GM23338 (cell line): Measurements from ENCODE around the gene XRCC4. TPM values are rescaled to one million over a fixed set of nuclear protein-coding genes. Genes with fewer than 3 reads are reported as not detected.

Experiments used
- ATAC-seq: fragments of 200-7000 bp; cut with Tn5 transposase; 3 replicates; pipeline ENCODE4 v1.9.1; 2020
- DNase-seq: peaks from one replicate; pipeline ENCODE4 v3.0.0-alpha.2; 2015; ENCODE audit warnings: low spot score
- H2AFZ ChIP-seq: fragments of 200-600 bp; sonication (generic); 2 replicates; pipeline ENCODE4 v1.8.0; 2016; ENCODE audit warnings: antibody characterized with exemption, mild to moderate bottlenecking, moderate library complexity
- H3F3A ChIP-seq: fragments of 200-600 bp; sonication (generic); replicated peaks from 2 replicates; pipeline ENCODE4 v1.8.0; 2017; ENCODE audit warnings: antibody characterized with exemption, mixed run types, low read depth
- H3K27ac ChIP-seq: fragments of 200-600 bp; sonication (generic); 2 replicates; pipeline ENCODE4 v1.6.1; 2016; ENCODE audit warnings: low read depth
- H3K27me3 ChIP-seq: fragments of 200-600 bp; sonication (generic); 2 replicates; pipeline ENCODE4 v1.8.0; 2016; ENCODE audit warnings: mild to moderate bottlenecking, mixed run types, moderate library complexity; ENCODE audit not compliant: insufficient read depth
- H3K36me3 ChIP-seq: fragments of 200-600 bp; sonication (generic); 2 replicates; pipeline ENCODE4 v1.8.0; 2016; ENCODE audit warnings: mild to moderate bottlenecking; ENCODE audit not compliant: insufficient read depth
- H3K4me1 ChIP-seq: fragments of 200-600 bp; sonication (generic); 2 replicates; pipeline ENCODE4 v1.8.0; 2016; ENCODE audit warnings: mild to moderate bottlenecking, moderate library complexity; ENCODE audit not compliant: insufficient read depth
- H3K4me2 ChIP-seq: fragments of 200-600 bp; sonication (generic); 2 replicates; pipeline ENCODE4 v1.7.1; 2017; ENCODE audit warnings: mixed run types
- H3K4me3 ChIP-seq: fragments of 200-600 bp; sonication (generic); 2 replicates; pipeline ENCODE4 v1.6.1; 2016; ENCODE audit warnings: mixed run types
- H3K79me2 ChIP-seq: fragments of 200-600 bp; sonication (generic); replicated peaks from 2 replicates; pipeline ENCODE4 v1.8.0; 2017; ENCODE audit warnings: mild to moderate bottlenecking; ENCODE audit not compliant: insufficient read depth
- H3K9me2 ChIP-seq: fragments of 200-600 bp; sonication (generic); 2 replicates; pipeline ENCODE4 v1.8.0; 2017; ENCODE audit not compliant: insufficient read depth
- H4K20me1 ChIP-seq: fragments of 200-600 bp; sonication (generic); replicated peaks from 2 replicates; pipeline ENCODE4 v1.8.0; 2017; ENCODE audit warnings: mild to moderate bottlenecking; ENCODE audit not compliant: insufficient read depth
- H3K27ac Mint-ChIP-seq: 2 replicates; pipeline ENCODE4 v1.8.0; 2020; ENCODE audit warnings: inconsistent platforms, mild to moderate bottlenecking, moderate library complexity, mixed read lengths
- H3K27me3 Mint-ChIP-seq: 3 replicates; pipeline ENCODE4 v1.8.0; 2022; ENCODE audit warnings: low read depth, mild to moderate bottlenecking, moderate library complexity, mixed read lengths, inconsistent platforms; ENCODE audit not compliant: insufficient read depth, poor library complexity
- H3K36me3 Mint-ChIP-seq: 3 replicates; pipeline ENCODE4 v1.8.0; 2021; ENCODE audit warnings: low read depth, mild to moderate bottlenecking, inconsistent platforms, moderate library complexity, mixed read lengths
- H3K4me1 Mint-ChIP-seq: 3 replicates; pipeline ENCODE4 v1.8.0; 2020; ENCODE audit warnings: mild to moderate bottlenecking, inconsistent platforms, mixed read lengths
- H3K4me3 Mint-ChIP-seq: 3 replicates; pipeline ENCODE4 v1.8.0; 2021; ENCODE audit warnings: moderate library complexity, mild to moderate bottlenecking, inconsistent platforms, mixed read lengths
- H3K9me3 Mint-ChIP-seq: 3 replicates; pipeline ENCODE4 v1.8.0; 2020; ENCODE audit warnings: moderate library complexity, mild to moderate bottlenecking, inconsistent platforms, mixed read lengths
- CTCF ChIP-seq, 2 experiments: fragments of 200-600 bp in 1 of 2; sonication (generic) in 1 of 2; conservative IDR thresholded peaks; 2 replicates each; pipeline versions ENCODE4 v1.5.1 to v1.6.1; 2016 to 2017; ENCODE audit warnings: antibody characterized with exemption in 2 of 2, low read depth in 2 of 2, mild to moderate bottlenecking in 2 of 2, moderate library complexity in 1 of 2
- ETS1 ChIP-seq: IDR thresholded peaks from 2 replicates; pipeline ENCODE4 v1.6.1; 2016; ENCODE audit warnings: antibody characterized with exemption
- JUNB ChIP-seq: IDR thresholded peaks from one replicate; pipeline ENCODE4 v1.6.1; 2016; ENCODE audit warnings: antibody characterized with exemption; ENCODE audit not compliant: unreplicated experiment
- ZNF462 ChIP-seq: fragments of 250-450 bp; sonication (Bioruptor Pico); IDR thresholded peaks from 2 replicates; pipeline ENCODE4 v1.5.0; 2020; ENCODE audit warnings: mild to moderate bottlenecking, moderate library complexity
- polyA plus RNA-seq: library from polyadenylated mRNA; unstranded; fragments of >200 nt; fragmentation: Nextera tagmentation; extraction: Ambion mirVana; gene quantifications from 2 replicates; pipeline ENCODE4 v1.2.1, GENCODE V29; 2016
- total RNA-seq: library from RNA; depleted of rRNA; stranded (reverse); fragments of >200 nt; shearing (Covaris generic); gene quantifications from 2 replicates; pipeline ENCODE4 v1.2.3, GENCODE V29; 2014

Gene XRCC4
- total and polyA plus RNA-seq, 2 experiments from 2014 or later: 11.5 to 22.4 TPM

GRCh38 chr5:83072966-83073365 lies 4.4 kb upstream of the XRCC4 start:
- Mint-ChIP-seq H3K27me3 (peaks cover 4% of the 10 kb centered on the region), H3K9me3 (no peaks in the 10 kb centered on the region), H3K36me3 (peaks cover 20% of the 10 kb centered on the region; the same call in 2 of the 3 replicates), H3K4me3 (no peak overlapping the region; the same call in 2 of the 3 replicates), H3K4me1 (peaks cover 69% of the 10 kb centered on the region), H3K27ac (no peak overlapping the region)
- peaks cover 91% of the 10 kb centered on the region for H3K79me2 ChIP-seq
- no peaks in the 10 kb centered on the region for H3K36me3 ChIP-seq
- peaks cover 23% of the 10 kb centered on the region for H4K20me1 ChIP-seq
- DNase-seq (no peak), ATAC-seq (no peak)
- no peaks in the 10 kb centered on the region for H3F3A ChIP-seq
- H3K27ac ChIP-seq: no peak overlapping the region
- no peak overlapping the region for H3K4me2 ChIP-seq
- H3K27me3 ChIP-seq: no peaks in the 10 kb centered on the region
- TF ChIP-seq ETS1 (no peak), CTCF (conservative IDR thresholded peaks at IDR 0.05; ENCODE audit: low read depth in 2 of 2) (no peak), JUNB (no peak), ZNF462 (CRISPR knock-in tag) (no peak)
- no peak overlapping the region for H3K4me3 ChIP-seq
- H3K9me2 ChIP-seq: no peaks in the 10 kb centered on the region
- no peak overlapping the region for H2AFZ ChIP-seq
- H3K4me1 ChIP-seq: peaks cover 52% of the 10 kb centered on the region
